ENCODE results near the gene DOCK7.
"Not testable (repeated sequence)": the region's sequence is repeated elsewhere in the genome, so short reads cannot be mapped to it uniquely, and the experiment has no call there.

Gene DOCK7

DNA sequence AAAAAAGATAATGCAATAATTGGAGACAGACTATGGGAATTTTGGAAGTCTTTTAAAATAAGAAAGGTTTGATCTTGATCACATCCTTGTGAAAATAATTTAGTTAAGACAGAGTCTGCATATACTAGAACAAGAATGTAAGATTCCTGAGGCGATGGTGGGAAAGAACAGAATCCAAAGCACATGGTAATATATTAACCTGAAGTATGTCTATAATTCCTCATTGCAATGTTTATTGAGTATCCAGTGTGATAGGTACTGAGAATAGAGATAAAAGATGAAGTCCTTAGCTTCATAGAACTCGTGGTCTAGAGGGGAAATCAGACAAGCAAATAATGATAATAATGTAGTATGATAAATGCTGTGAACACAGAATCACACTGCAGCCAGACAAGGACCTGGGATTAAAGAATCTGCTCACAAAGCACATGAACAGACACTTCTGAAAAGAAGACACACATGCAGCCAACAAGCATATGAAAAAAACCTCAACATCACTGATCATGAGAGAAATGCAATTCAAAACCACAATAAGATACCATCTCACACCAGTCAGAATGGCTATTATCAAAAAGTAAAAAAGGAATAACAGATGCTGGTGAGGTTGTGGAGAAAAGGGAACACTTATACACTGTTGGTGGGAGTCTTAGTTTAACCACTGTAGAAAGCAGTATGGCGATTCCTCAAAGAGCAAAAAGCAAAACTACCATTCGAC, 97.8 kb downstream of the DOCK7 start:
- DNase-seq (ENCODE audit: low read depth): no peak
- H3K4me3 ChIP-seq (ENCODE audit: low read depth, low read length): no peak overlapping the region
- TF ChIP-seq, protein P1, sequence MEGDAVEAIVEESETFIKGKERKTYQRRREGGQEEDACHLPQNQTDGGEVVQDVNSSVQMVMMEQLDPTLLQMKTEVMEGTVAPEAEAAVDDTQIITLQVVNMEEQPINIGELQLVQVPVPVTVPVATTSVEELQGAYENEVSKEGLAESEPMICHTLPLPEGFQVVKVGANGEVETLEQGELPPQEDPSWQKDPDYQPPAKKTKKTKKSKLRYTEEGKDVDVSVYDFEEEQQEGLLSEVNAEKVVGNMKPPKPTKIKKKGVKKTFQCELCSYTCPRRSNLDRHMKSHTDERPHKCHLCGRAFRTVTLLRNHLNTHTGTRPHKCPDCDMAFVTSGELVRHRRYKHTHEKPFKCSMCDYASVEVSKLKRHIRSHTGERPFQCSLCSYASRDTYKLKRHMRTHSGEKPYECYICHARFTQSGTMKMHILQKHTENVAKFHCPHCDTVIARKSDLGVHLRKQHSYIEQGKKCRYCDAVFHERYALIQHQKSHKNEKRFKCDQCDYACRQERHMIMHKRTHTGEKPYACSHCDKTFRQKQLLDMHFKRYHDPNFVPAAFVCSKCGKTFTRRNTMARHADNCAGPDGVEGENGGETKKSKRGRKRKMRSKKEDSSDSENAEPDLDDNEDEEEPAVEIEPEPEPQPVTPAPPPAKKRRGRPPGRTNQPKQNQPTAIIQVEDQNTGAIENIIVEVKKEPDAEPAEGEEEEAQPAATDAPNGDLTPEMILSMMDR (IDR thresholded peaks at IDR 0.05; ENCODE audit: low read depth, low read length, missing control alignments): no peak

DNA sequence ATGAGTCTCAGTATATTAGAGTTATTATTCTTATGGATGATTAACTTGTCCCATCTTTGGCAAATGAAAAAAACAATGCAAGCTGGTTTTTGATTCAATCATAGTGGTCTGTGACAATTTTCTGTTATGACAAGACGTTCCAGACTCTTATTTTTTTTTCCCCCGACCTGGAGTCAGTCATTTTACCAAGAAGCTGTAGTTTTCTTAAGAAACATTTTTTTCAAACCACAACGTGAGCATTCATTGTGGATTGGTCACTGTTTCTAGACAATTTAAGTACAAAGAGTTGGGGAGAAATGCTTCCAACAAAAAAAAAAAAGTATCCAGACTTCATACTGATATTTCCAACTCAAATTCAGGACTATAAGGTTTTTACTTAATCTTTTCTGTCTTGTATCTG, 98.9 kb downstream of the DOCK7 start:
- H3K4me3 ChIP-seq (ENCODE audit: low read depth, low read length): no peak overlapping the region
- no peak for DNase-seq (ENCODE audit: low read depth)
- TF ChIP-seq, protein P1 (IDR thresholded peaks at IDR 0.05; ENCODE audit: low read depth, low read length, missing control alignments): no peak

DNA sequence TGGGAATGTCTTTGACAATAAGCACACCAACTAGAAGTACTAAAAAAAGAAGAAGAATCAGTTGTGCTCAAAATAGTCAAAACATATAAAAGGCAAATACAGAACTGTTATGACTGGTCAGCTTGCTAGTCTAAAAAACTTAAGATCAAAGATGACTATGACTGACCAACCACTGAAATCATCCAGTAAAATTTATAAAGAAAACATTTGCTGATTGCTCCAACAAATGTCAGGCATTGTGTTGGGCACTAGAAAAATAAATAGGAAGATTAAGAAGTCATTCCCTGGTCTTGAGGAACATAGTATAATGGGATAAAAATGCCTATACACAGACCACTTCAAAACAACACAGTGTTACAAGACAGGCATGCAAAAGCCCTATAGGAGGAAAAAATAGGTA, 100.2 kb downstream of the DOCK7 start:
- DNase-seq (ENCODE audit: low read depth): no peak
- TF ChIP-seq, protein P1 (IDR thresholded peaks at IDR 0.05; ENCODE audit: low read depth, low read length, missing control alignments): no peak
- H3K4me3 ChIP-seq (ENCODE audit: low read depth, low read length): no peak overlapping the region

DNA sequence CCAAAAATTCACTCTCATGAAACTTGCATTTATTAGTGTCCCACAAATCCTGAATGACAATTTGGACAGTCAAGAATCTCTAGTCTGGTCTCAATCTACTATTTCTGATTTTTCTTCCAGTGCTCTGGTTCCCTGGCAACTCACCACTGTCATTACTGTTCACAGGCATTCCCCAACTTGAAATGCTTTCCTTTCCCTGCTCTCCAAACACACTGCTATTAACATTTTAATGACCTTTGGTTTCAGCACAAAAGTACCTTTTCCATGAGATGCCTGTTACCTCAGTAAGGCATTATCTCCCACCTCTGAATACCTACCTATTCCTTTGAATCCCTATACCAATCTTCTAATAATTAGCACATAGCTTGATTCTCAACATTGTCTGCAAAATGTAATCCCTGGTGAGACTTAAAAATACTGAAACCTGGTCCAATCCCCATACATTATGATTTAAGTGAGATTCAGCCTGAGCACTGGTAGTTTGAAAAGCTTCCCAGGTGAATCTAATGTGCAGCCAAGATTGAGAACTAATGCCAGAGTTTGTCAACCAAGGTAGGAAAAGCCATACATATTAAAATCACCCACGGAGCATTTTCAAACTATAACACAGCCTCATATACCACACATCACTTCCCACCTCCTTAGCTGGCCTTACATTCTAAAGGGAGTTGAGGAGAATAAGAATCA, 102.6 kb downstream of the DOCK7 start:
- TF ChIP-seq, protein P1 (IDR thresholded peaks at IDR 0.05; ENCODE audit: low read depth, low read length, missing control alignments): no peak
- H3K4me3 ChIP-seq (ENCODE audit: low read depth, low read length): no peak overlapping the region
- DNase-seq (ENCODE audit: low read depth): no peak

DNA sequence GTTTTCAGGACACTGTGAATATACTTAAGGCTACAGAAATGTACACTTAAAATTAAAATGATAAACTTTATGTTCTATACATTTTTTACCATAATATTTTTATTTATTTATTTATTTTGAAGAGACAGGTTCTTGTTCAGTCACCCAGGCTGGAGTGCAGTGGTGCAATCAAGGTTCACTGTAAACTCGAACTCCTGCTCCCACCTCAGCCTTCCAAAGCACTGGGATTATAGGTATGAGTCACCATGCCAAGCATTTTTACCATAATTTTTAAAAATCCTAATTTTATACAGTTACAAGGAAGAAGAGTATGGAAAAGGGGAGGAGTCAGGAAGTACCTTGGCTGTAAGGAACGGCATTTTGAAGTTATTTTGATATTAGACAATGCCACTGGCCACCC, 114.5 kb downstream of the DOCK7 start:
- TF ChIP-seq, protein P1 (IDR thresholded peaks at IDR 0.05; ENCODE audit: low read depth, low read length, missing control alignments): no peak
- no peak overlapping the region for H3K4me3 ChIP-seq (ENCODE audit: low read depth, low read length)
- DNase-seq (ENCODE audit: low read depth): no peak

DNA sequence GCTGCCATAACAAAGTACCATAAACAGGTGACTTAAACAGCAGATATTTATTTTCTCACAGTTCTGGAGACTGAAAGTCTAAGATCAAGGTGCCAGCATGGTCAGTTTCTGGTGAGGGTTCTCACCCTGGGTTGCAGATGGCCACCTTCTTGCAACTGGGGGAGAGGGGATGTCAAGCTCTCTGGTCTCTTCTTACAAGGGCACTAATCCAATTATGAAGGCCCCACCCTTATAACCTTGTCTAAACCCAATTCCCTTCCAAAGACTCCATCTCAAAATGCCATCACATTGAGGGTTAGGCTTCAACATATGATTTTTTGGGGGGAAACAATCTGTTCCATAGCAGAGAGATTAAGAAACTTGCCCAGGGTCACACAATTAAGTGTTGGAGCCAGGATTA, 115.7 kb downstream of the DOCK7 start:
- TF ChIP-seq, protein P1 (IDR thresholded peaks at IDR 0.05; ENCODE audit: low read depth, low read length, missing control alignments): no peak
- no peak overlapping the region for H3K4me3 ChIP-seq (ENCODE audit: low read depth, low read length)
- DNase-seq (ENCODE audit: low read depth): no peak

DNA sequence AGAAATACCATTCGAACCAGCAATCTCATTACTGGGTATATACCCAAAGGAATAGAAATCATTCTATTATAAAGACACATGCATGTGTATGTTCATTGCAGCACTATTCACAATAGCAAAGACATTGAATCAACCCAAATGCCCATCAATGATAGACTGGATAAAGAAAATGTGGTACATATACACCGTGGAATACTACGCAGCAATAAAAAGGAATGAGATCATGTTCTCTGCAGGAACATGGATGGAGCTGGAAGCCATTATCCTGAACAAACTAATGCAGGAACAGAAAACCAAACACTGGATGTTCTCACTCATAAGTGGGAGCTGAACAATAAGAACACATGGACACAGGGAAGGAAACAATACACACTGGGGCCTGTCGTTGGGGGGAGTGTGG, 116.7 kb downstream of the DOCK7 start:
- H3K4me3 ChIP-seq (ENCODE audit: low read depth, low read length); DNase-seq (ENCODE audit: low read depth): not testable (repeated sequence)

DNA sequence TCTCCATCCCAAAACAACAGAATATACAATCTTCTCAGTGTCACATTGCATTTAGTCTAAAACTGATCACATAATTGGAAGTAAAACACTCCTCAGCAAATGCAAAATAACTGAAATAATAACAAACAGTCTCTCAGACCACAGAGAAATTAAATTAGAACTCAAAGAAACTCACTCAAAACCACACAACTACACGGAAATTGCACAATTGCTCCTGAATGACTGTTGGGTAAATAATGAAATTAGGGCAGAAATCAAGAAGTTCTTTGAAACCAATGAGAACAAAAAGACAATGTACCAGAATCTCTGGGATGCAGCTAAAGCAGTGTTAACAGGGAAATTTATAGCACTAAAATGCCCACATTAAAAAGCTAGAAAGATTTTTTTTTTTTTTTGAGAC, 120.3 kb downstream of the DOCK7 start:
- not testable (repeated sequence) for H3K4me3 ChIP-seq (ENCODE audit: low read depth, low read length); DNase-seq (ENCODE audit: low read depth)

DNA sequence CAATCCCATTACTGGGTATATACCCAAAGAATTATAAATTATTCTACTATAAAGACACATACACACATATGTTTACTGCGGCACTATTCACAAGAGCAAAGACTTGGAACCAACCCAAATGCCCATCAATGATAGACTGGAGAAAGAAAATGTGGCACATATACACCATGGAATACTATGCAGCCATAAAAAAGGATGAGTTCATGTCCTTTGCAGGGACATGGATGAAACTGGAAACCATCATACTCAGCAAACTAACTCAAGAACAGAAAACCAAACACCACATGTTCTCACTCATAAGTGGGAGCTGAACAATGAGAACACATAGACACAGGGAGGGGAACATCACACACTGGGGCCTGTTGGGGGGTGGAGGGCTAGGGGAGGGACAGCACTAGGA, 121.0 kb downstream of the DOCK7 start:
- not testable (repeated sequence) for DNase-seq (ENCODE audit: low read depth); H3K4me3 ChIP-seq (ENCODE audit: low read depth, low read length)

Data from GM12864 (cell line).